Measurements from ENCODE around the gene NR2F2.
A peak's percentile ranks its signal among the peaks of the same experiment; 100 is the strongest.

DNA sequence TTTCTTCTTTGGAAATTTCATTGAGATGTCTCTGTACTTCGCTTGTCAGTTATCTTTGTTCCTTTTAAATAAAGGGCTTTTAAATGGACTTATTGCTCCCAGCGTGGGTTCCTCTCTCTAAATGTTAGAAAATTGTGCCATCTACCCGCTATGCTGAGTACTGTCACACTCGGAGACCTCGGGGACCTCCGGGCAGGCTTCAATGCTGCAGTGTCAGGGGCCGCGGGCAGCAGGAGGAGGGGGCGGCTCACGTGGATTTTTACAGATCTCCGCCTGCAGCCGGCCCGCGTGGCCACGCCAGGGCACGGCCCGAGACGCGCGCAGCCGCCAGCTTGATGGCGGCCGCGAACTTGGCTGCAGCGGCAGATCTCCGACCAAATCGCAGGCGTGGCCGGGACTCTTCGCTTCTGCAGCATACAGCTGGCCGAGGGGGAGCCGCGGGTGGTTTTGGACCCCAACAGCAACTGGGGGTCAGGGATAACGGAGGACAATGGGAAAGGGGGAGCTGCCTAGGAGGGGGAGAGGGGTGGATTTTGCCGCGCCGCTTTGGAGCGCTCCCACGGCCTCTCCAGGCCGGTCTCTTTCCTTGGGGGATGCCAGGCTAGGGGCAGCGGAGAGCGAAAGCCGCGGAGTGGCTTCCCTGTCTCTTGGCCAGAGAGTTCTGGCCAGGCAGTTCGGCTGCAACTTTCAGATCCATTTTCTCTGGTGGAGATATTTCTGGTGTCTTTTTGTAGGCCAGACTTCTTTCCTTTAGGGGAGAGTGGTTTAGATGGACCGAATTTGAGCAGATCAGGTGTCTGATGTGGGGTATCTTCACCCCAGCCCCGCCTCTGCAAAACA is 15.3 kb downstream of the NR2F2 start:
- TF ChIP-seq, protein P1, sequence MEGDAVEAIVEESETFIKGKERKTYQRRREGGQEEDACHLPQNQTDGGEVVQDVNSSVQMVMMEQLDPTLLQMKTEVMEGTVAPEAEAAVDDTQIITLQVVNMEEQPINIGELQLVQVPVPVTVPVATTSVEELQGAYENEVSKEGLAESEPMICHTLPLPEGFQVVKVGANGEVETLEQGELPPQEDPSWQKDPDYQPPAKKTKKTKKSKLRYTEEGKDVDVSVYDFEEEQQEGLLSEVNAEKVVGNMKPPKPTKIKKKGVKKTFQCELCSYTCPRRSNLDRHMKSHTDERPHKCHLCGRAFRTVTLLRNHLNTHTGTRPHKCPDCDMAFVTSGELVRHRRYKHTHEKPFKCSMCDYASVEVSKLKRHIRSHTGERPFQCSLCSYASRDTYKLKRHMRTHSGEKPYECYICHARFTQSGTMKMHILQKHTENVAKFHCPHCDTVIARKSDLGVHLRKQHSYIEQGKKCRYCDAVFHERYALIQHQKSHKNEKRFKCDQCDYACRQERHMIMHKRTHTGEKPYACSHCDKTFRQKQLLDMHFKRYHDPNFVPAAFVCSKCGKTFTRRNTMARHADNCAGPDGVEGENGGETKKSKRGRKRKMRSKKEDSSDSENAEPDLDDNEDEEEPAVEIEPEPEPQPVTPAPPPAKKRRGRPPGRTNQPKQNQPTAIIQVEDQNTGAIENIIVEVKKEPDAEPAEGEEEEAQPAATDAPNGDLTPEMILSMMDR (IDR thresholded peaks at IDR 0.05; ENCODE audit: poor library complexity, severe bottlenecking) = peak; percentile 90
- TF ChIP-seq POLR2AphosphoS5 (IDR thresholded peaks at IDR 0.05) (no peak), EZH2 (IDR thresholded peaks at IDR 0.05; ENCODE audit: borderline replicate concordance, insufficient read depth, low read length, poor library complexity, severe bottlenecking) (peak; percentile 69), TAF1 (IDR thresholded peaks at IDR 0.05; ENCODE audit: low read depth) (no peak), SMC3 (conservative IDR thresholded peaks at IDR 0.05; ENCODE audit: poor library complexity) (peak; percentile 94), MXI1 (conservative IDR thresholded peaks at IDR 0.05; ENCODE audit: poor library complexity, severe bottlenecking) (no peak), EP300 (conservative IDR thresholded peaks at IDR 0.05; ENCODE audit: poor library complexity, severe bottlenecking) (peak; percentile 18)

All from neural cell (in vitro differentiated cells).